Measurements from ENCODE around the gene LRMDA. TPM values are rescaled to one million over a fixed set of nuclear protein-coding genes. Genes with fewer than 3 reads are reported as not detected.

Gene LRMDA
- total and polyA plus RNA-seq, 3 experiments from 2014 or later, result not detected

- no peaks in the 10 kb centered on the region for H3K4me1 Mint-ChIP-seq
- H3K36me3 Mint-ChIP-seq, result no peaks in the 10 kb centered on the region
- no peak overlapping the region for H3K27ac Mint-ChIP-seq
- peaks cover 0 to 4% of the 10 kb centered on the region in 2 donors for H3K27me3 Mint-ChIP-seq
- peaks cover 0 to 5% (median 0%) of the 10 kb centered on the region in 5 donors for H3K9me3 Mint-ChIP-seq
- Histone ChIP-seq H3K27me3 (ENCODE audit: insufficient read depth, low read length, poor library complexity, severe bottlenecking) (no peaks in the 10 kb centered on the region), H3K36me3 (ENCODE audit: insufficient read depth, low read length) (no peaks in the 10 kb centered on the region), H3K9me3 (ENCODE audit: low read length) (no peaks in the 10 kb centered on the region), H3K27ac (ENCODE audit: low read depth, low read length) (no peak overlapping the region), H3K4me3 (ENCODE audit: low read length) (no peak overlapping the region), H3K4me1 (ENCODE audit: insufficient read depth, low read length) (no peaks in the 10 kb centered on the region)
- POLR2A ChIA-PET, result no interaction called here
- H3K4me3 Mint-ChIP-seq, result no peak overlapping the region
- DNase-seq, result no peak
- CTCF ChIA-PET, result no interaction called here
Measured at GRCh38 chr10:76230921-76231285, 799.5 kb downstream of the LRMDA start.

- peaks cover 0 to 4% of the 10 kb centered on the region in 2 donors for H3K27me3 Mint-ChIP-seq
- Histone ChIP-seq H3K27ac (ENCODE audit: low read depth, low read length) (no peak overlapping the region), H3K27me3 (ENCODE audit: insufficient read depth, low read length, poor library complexity, severe bottlenecking) (no peaks in the 10 kb centered on the region), H3K4me3 (ENCODE audit: low read length) (no peak overlapping the region), H3K36me3 (ENCODE audit: insufficient read depth, low read length) (no peaks in the 10 kb centered on the region), H3K4me1 (ENCODE audit: insufficient read depth, low read length) (no peaks in the 10 kb centered on the region), H3K9me3 (ENCODE audit: low read length) (no peaks in the 10 kb centered on the region)
- no peak for DNase-seq
- no peak overlapping the region for H3K27ac Mint-ChIP-seq
- no peaks in the 10 kb centered on the region for H3K36me3 Mint-ChIP-seq
- ChIA-PET POLR2A (no interaction called here), CTCF (no interaction called here)
- no peak overlapping the region for H3K4me3 Mint-ChIP-seq
- H3K4me1 Mint-ChIP-seq, result no peaks in the 10 kb centered on the region
- H3K9me3 Mint-ChIP-seq, result peaks cover 0 to 5% (median 0%) of the 10 kb centered on the region in 5 donors
Measured at GRCh38 chr10:76231286-76231934, 800.0 kb downstream of the LRMDA start.

- H3K27ac Mint-ChIP-seq, result no peak overlapping the region
- Histone ChIP-seq H3K27ac (ENCODE audit: low read depth, low read length) (no peak overlapping the region), H3K4me3 (ENCODE audit: low read length) (no peak overlapping the region), H3K9me3 (ENCODE audit: low read length) (no peaks in the 10 kb centered on the region), H3K36me3 (ENCODE audit: insufficient read depth, low read length) (no peaks in the 10 kb centered on the region), H3K4me1 (ENCODE audit: insufficient read depth, low read length) (no peaks in the 10 kb centered on the region), H3K27me3 (ENCODE audit: insufficient read depth, low read length, poor library complexity, severe bottlenecking) (no peaks in the 10 kb centered on the region)
- H3K4me3 Mint-ChIP-seq, result no peak overlapping the region
- peaks cover 0 to 3% (median 0%) of the 10 kb centered on the region in 5 donors for H3K9me3 Mint-ChIP-seq
- H3K36me3 Mint-ChIP-seq, result no peaks in the 10 kb centered on the region
- no peak for DNase-seq
- H3K4me1 Mint-ChIP-seq, result no peaks in the 10 kb centered on the region
- H3K27me3 Mint-ChIP-seq, result peaks cover 0 to 4% of the 10 kb centered on the region in 2 donors
- ChIA-PET POLR2A (no interaction called here), CTCF (no interaction called here)
Measured at GRCh38 chr10:76234499-76235226, 803.2 kb downstream of the LRMDA start.

GRCh38 chr10:76236356-76236755, 804.9 kb downstream of the LRMDA start:
- ChIA-PET POLR2A (no interaction called here), CTCF (no interaction called here)
- Histone ChIP-seq H3K27me3 (ENCODE audit: insufficient read depth, low read length, poor library complexity, severe bottlenecking) (no peaks in the 10 kb centered on the region), H3K36me3 (ENCODE audit: insufficient read depth, low read length) (no peaks in the 10 kb centered on the region), H3K9me3 (ENCODE audit: low read length) (no peaks in the 10 kb centered on the region), H3K4me3 (ENCODE audit: low read length) (no peak overlapping the region), H3K27ac (ENCODE audit: low read depth, low read length) (no peak overlapping the region), H3K4me1 (ENCODE audit: insufficient read depth, low read length) (no peaks in the 10 kb centered on the region)
- Mint-ChIP-seq H3K27me3 (peaks cover 0 to 5% of the 10 kb centered on the region in 2 donors), H3K4me1 (no peaks in the 10 kb centered on the region), H3K4me3 (no peak overlapping the region), H3K9me3 (peaks cover 0 to 5% (median 0%) of the 10 kb centered on the region in 5 donors), H3K27ac (no peak overlapping the region), H3K36me3 (peaks cover 0 to 1% (median 0%) of the 10 kb centered on the region in 3 donors)
- DNase-seq, result no peak

- Mint-ChIP-seq H3K36me3 (peaks cover 0 to 1% (median 0%) of the 10 kb centered on the region in 3 donors), H3K27me3 (peaks cover 0 to 1% of the 10 kb centered on the region in 2 donors), H3K4me1 (no peaks in the 10 kb centered on the region), H3K27ac (no peak overlapping the region), H3K4me3 (no peak overlapping the region), H3K9me3 (peaks cover 0 to 5% (median 0%) of the 10 kb centered on the region in 5 donors)
- ChIA-PET POLR2A (no interaction called here), CTCF (no interaction called here)
- Histone ChIP-seq H3K4me1 (ENCODE audit: insufficient read depth, low read length) (no peaks in the 10 kb centered on the region), H3K4me3 (ENCODE audit: low read length) (no peak overlapping the region), H3K27ac (ENCODE audit: low read depth, low read length) (no peak overlapping the region), H3K9me3 (ENCODE audit: low read length) (peaks cover 4% of the 10 kb centered on the region), H3K36me3 (ENCODE audit: insufficient read depth, low read length) (no peaks in the 10 kb centered on the region), H3K27me3 (ENCODE audit: insufficient read depth, low read length, poor library complexity, severe bottlenecking) (no peaks in the 10 kb centered on the region)
- no peak for DNase-seq
Measured at GRCh38 chr10:76242956-76243355, 811.5 kb downstream of the LRMDA start.

GRCh38 chr10:76244061-76244686, 812.8 kb downstream of the LRMDA start:
- peaks cover 0 to 1% of the 10 kb centered on the region in 2 donors for H3K27me3 Mint-ChIP-seq
- H3K36me3 Mint-ChIP-seq, result peaks cover 0 to 1% (median 0%) of the 10 kb centered on the region in 3 donors
- H3K27ac Mint-ChIP-seq, result no peak overlapping the region
- ChIA-PET CTCF (no interaction called here), POLR2A (no interaction called here)
- Histone ChIP-seq H3K4me1 (ENCODE audit: insufficient read depth, low read length) (no peaks in the 10 kb centered on the region), H3K36me3 (ENCODE audit: insufficient read depth, low read length) (no peaks in the 10 kb centered on the region), H3K4me3 (ENCODE audit: low read length) (no peak overlapping the region), H3K9me3 (ENCODE audit: low read length) (peaks cover 4% of the 10 kb centered on the region), H3K27ac (ENCODE audit: low read depth, low read length) (no peak overlapping the region), H3K27me3 (ENCODE audit: insufficient read depth, low read length, poor library complexity, severe bottlenecking) (no peaks in the 10 kb centered on the region)
- H3K4me1 Mint-ChIP-seq, result no peaks in the 10 kb centered on the region
- H3K4me3 Mint-ChIP-seq, result no peak overlapping the region
- no peak for DNase-seq
- H3K9me3 Mint-ChIP-seq, result peaks cover 0 to 5% (median 0%) of the 10 kb centered on the region in 5 donors

GRCh38 chr10:76245951-76246495, 814.6 kb downstream of the LRMDA start:
- Mint-ChIP-seq H3K36me3 (no peaks in the 10 kb centered on the region), H3K9me3 (peaks cover 0 to 4% (median 0%) of the 10 kb centered on the region in 5 donors), H3K27ac (no peak overlapping the region), H3K4me1 (no peaks in the 10 kb centered on the region), H3K4me3 (no peak overlapping the region), H3K27me3 (no peaks in the 10 kb centered on the region)
- Histone ChIP-seq H3K36me3 (ENCODE audit: insufficient read depth, low read length) (no peaks in the 10 kb centered on the region), H3K4me1 (ENCODE audit: insufficient read depth, low read length) (no peaks in the 10 kb centered on the region), H3K27ac (ENCODE audit: low read depth, low read length) (no peak overlapping the region), H3K4me3 (ENCODE audit: low read length) (no peak overlapping the region), H3K27me3 (ENCODE audit: insufficient read depth, low read length, poor library complexity, severe bottlenecking) (no peaks in the 10 kb centered on the region), H3K9me3 (ENCODE audit: low read length) (peaks cover 4% of the 10 kb centered on the region)
- DNase-seq, result no peak
- POLR2A ChIA-PET, result no interaction called here
- CTCF ChIA-PET, result no interaction called here

- no peaks in the 10 kb centered on the region for H3K27me3 Mint-ChIP-seq
- H3K4me1 Mint-ChIP-seq, result no peaks in the 10 kb centered on the region
- Histone ChIP-seq H3K36me3 (ENCODE audit: insufficient read depth, low read length) (no peaks in the 10 kb centered on the region), H3K27me3 (ENCODE audit: insufficient read depth, low read length, poor library complexity, severe bottlenecking) (no peaks in the 10 kb centered on the region), H3K4me3 (ENCODE audit: low read length) (no peak overlapping the region), H3K27ac (ENCODE audit: low read depth, low read length) (no peak overlapping the region), H3K9me3 (ENCODE audit: low read length) (no peaks in the 10 kb centered on the region), H3K4me1 (ENCODE audit: insufficient read depth, low read length) (no peaks in the 10 kb centered on the region)
- CTCF ChIA-PET, result no interaction called here
- H3K27ac Mint-ChIP-seq, result no peak overlapping the region
- POLR2A ChIA-PET, result no interaction called here
- H3K36me3 Mint-ChIP-seq, result no peaks in the 10 kb centered on the region
- H3K4me3 Mint-ChIP-seq, result no peak overlapping the region
- peaks cover 0 to 4% (median 0%) of the 10 kb centered on the region in 5 donors for H3K9me3 Mint-ChIP-seq
- no peak for DNase-seq
Measured at GRCh38 chr10:76248649-76249200, 817.3 kb downstream of the LRMDA start.

All from CD8-positive, alpha-beta memory T cell (primary cell).